ENCODE measurements around the gene NPC1.

NPC1 gene

DNA sequence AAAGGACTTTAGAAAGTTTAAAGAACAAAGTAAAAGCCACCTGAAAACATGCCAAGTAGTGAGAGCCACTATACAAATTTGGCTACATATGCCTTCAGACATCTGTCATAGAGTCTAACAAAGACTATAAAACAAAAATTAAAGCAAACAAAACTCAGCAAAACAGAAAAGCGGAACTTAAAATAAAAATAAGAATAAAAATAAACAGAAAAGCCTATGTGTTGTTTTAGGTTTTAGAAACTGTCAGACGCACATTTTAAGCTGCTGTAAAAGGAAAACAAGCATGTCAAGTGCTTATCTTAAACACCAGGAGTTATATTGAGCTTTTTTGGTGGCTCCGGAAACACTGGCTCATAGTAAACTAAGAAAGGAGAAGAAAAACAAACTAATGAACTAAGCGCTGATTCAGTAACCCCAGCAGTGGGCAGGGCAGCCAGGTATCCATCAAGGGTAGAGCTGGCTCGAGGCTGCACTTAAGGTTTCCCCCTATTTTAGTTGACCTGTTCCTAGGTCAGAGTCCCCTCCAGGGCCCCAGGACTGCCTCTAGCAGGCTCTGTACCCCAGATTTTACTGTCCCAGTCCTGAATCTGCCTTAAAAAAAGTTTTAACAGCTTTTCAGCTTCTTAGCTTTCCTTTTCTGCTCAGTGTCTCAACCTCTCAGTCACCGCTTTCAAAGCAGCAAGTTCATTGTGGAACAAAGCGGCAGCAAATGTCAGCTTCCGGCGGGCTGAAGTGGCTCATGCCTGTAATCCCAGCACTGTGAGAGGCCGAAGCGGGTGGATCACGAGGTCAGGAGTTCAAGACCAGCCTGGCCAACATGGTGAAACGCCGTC, 98.4 kb downstream of the NPC1 start:
- no peak for TF ChIP-seq GATA3 (IDR thresholded peaks at IDR 0.05; ENCODE audit: low read depth, low read length)
- TF ChIP-seq GATA2 (IDR thresholded peaks at IDR 0.05; ENCODE audit: low read depth, low read length), result no peak

- TF ChIP-seq GATA2 (IDR thresholded peaks at IDR 0.05; ENCODE audit: low read depth, low read length), result no peak
- TF ChIP-seq GATA3 (IDR thresholded peaks at IDR 0.05; ENCODE audit: low read depth, low read length), result no peak
These were observed 100.9 kb downstream of the NPC1 start for GRCh38 chr18:23485386-23485785.

- TF ChIP-seq GATA2 (IDR thresholded peaks at IDR 0.05; ENCODE audit: low read depth, low read length), result no peak
- TF ChIP-seq GATA3 (IDR thresholded peaks at IDR 0.05; ENCODE audit: low read depth, low read length), result no peak
These were observed 101.6 kb downstream of the NPC1 start for GRCh38 chr18:23484561-23485182.

Measured in SH-SY5Y (cell line).